ENCODE data around the gene CTDSPL. TPM values are rescaled to one million over a fixed set of nuclear protein-coding genes. Genes with fewer than 3 reads are reported as not detected.
A peak's percentile ranks its signal among the peaks of the same experiment; 100 is the strongest.

CTDSPL gene
- total and polyA plus RNA-seq, 11 donors = 9.2 to 54.6 (median 36.0) TPM

DNA sequence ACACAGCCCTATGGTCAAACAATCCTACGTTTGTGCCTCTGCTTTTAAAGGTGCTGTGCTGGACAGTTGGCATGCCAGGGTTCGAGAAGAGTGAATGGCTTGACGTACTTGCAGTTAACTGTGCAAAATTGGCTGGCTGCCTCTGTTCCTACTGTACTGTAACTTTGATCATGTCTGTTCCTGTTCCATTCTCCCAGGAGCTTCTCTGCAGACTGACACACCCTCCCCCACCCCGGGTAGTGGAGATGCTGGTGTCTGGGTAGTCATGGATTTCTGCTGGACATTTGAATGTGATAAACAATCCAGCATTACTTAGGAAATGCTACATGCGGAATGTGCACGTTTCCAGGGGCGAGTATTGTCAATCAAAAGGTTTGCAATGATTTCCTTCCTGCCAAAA is 122.4 kb downstream of the CTDSPL start:
- intact Hi-C loops (cut with DNase I) = no loop called here
- DNase-seq (no peak), ATAC-seq (no peak)
- Histone ChIP-seq H3K4me1 (peaks cover 0 to 19% (median 8%) of the 10 kb centered on the region in 12 donors), H3K27me3 (no peaks in the 10 kb centered on the region), H3K36me3 (peaks cover 0 to 50% (median 29%) of the 10 kb centered on the region in 9 donors), H3K9me3 (no peaks in the 10 kb centered on the region), H3K4me3 (no peak overlapping the region), H3K27ac (no peak overlapping the region)
- WGBS, 4 donors = 79 to 86% (median 82%) methylated on average over 7 of the region's 7 CpGs
- TF ChIP-seq, protein P1, sequence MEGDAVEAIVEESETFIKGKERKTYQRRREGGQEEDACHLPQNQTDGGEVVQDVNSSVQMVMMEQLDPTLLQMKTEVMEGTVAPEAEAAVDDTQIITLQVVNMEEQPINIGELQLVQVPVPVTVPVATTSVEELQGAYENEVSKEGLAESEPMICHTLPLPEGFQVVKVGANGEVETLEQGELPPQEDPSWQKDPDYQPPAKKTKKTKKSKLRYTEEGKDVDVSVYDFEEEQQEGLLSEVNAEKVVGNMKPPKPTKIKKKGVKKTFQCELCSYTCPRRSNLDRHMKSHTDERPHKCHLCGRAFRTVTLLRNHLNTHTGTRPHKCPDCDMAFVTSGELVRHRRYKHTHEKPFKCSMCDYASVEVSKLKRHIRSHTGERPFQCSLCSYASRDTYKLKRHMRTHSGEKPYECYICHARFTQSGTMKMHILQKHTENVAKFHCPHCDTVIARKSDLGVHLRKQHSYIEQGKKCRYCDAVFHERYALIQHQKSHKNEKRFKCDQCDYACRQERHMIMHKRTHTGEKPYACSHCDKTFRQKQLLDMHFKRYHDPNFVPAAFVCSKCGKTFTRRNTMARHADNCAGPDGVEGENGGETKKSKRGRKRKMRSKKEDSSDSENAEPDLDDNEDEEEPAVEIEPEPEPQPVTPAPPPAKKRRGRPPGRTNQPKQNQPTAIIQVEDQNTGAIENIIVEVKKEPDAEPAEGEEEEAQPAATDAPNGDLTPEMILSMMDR (IDR thresholded peaks at IDR 0.05) = no peak
- no peak for TF ChIP-seq POLR2A (IDR thresholded peaks at IDR 0.05)

DNA sequence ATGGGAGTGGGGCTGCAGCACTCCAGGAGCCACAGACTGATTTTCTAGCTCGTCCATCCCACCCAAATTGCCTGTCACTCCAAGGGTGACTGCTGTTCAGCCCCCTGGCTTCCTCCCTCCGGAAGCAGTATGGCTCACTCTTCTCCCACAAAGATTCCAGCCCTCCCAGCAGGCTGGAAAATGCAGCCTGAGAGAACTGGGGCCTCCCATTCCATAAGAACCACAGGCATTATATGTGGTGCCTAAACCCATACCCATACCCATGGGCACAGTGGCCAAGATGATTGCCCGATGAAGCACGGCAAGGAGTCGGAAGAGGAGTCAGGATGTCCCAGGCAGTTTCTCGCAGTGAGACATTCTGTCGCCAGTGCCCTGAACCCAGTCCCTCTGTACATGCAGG is 122.9 kb downstream of the CTDSPL start:
- Histone ChIP-seq H3K9me3 (no peaks in the 10 kb centered on the region), H3K4me1 (peaks cover 0 to 15% (median 8%) of the 10 kb centered on the region in 12 donors), H3K27me3 (no peaks in the 10 kb centered on the region), H3K4me3 (no peak overlapping the region), H3K27ac (peak overlapping the region in 1 of 12 donors; percentile 44), H3K36me3 (peaks cover 0 to 46% (median 29%) of the 10 kb centered on the region in 9 donors)
- 87 to 100% (median 94%) methylated on average over 7 of the region's 7 CpGs for WGBS, 4 donors
- DNase-seq (no peak), ATAC-seq (no peak)
- intact Hi-C loops (cut with DNase I) = no loop called here
- TF ChIP-seq, protein P1 (IDR thresholded peaks at IDR 0.05) = no peak
- TF ChIP-seq POLR2A (IDR thresholded peaks at IDR 0.05) = no peak

DNA sequence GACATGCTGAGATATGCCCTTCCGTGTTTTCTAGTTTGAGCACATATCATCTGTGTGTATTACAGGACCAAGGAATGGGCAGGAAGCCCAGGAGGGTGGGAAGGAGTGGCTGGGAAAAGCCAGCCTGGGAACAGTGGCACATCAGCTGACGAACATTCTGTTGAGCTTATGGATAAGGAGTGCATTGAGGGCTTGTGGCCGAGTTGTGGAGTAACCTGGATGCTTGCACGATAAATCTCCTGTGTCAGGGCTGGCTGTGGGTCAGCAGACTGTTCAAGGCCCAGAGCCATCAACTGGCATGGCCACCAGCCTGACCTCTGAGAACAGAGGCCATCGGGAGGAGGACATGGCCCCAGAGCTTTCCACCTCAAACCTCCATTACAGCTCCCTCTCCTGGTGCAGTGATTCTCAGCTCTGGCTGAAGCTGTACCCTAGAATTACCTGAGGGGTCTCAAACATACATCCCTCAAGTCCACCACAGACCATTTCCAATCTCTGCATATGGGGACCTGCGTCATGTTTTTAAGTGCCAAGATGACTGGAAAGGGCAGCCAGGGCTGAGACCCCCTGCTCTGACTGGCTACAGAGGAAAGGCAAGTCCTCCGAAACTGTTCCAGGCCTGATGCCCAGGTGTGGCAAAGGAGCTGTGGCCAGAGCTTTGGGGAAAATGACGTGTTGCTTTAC is 124.1 kb downstream of the CTDSPL start:
- H3K9me3 ChIP-seq = no peaks in the 10 kb centered on the region
- WGBS, 4 donors = 62 to 71% (median 63%) methylated on average over 5 to 8 of the region's 8 CpGs
- ATAC-seq = peak; percentile 62 to 81 (median 74)
- peaks cover 0 to 37% (median 22%) of the 10 kb centered on the region in 9 donors for H3K36me3 ChIP-seq
- intact Hi-C loops (cut with DNase I) = no loop called here
- TF ChIP-seq POLR2A (IDR thresholded peaks at IDR 0.05) = no peak
- TF ChIP-seq, protein P1 (IDR thresholded peaks at IDR 0.05) = peak in 3 of 12 donors; percentile 11 to 25 (median 23)
- peak in 2 of 5 donors; percentile 42 to 61 for DNase-seq
- peak overlapping the region in 5 of 12 donors; percentile 20 to 64 (median 41) for H3K27ac ChIP-seq
- no peaks in the 10 kb centered on the region for H3K27me3 ChIP-seq
- H3K4me1 ChIP-seq = peaks cover 0 to 12% (median 8%) of the 10 kb centered on the region in 12 donors
- H3K4me3 ChIP-seq = no peak overlapping the region

DNA sequence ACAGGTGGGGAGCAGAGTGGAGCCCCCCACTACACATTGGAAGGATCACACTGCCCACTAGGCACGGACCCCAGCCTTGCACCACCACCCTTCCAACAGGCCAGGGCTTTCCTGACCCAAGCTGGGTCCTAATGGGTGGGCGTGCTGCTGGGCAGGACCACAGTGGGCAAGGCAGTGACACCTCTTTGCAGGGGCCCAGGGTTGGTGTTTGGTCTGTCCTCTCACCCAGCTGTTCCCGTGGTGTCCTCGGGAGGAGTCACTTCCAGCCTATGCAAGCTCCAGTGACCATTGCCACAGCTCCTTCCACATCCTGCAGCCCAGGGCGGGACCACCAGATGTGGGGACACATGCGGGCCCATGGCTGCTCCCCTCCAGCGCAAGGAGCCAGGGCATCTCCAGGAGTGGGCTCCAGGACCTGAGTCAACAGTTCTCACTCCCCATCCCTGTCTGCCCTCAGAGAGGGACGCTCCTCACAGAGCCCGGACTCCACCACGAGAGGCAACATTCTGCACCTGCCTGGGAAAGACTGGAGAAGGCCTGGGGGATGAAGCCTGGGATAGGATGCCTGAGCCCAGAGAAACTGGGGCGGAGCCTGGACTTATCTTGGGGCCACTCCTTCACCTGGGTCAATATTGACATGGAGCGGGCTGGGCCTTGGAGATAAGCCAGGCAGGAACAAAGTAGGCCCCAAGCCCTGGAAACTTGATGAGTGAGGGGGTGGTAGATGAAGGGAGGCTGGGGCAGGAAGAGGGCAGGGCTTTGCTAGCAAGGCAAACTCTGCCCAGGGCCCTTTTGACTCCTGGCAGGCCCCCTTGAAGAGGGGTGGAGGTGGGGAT is 125.0 kb downstream of the CTDSPL start:
- peak in 1 of 4 donors; percentile 2 for ATAC-seq
- Histone ChIP-seq H3K4me1 (peaks cover 0 to 12% (median 8%) of the 10 kb centered on the region in 12 donors), H3K9me3 (no peaks in the 10 kb centered on the region), H3K4me3 (no peak overlapping the region), H3K27ac (no peak overlapping the region), H3K36me3 (peaks cover 0 to 28% (median 13%) of the 10 kb centered on the region in 9 donors), H3K27me3 (no peaks in the 10 kb centered on the region)
- DNase-seq = peak in 1 of 5 donors; percentile 21
- intact Hi-C loops (cut with DNase I) = no loop called here
- TF ChIP-seq, protein P1 (IDR thresholded peaks at IDR 0.05) = no peak
- TF ChIP-seq POLR2A (IDR thresholded peaks at IDR 0.05) = no peak
- WGBS, 4 donors = 77 to 89% (median 86%) methylated on average over 11 to 12 of the region's 12 CpGs
